NCI-H345 treated with DMSO at 0.1 percent for 48 hours (cell line): ENCODE measurements around the gene NCAM1.
A peak's percentile ranks its signal among the peaks of the same experiment; 100 is the strongest.

Experiments used
- DNase-seq: peaks from one replicate; lab custom pipeline; 2025; ENCODE audit not compliant: unreplicated experiment; lab: John Stamatoyannopoulos, UW

The NCAM1 gene

DNA sequence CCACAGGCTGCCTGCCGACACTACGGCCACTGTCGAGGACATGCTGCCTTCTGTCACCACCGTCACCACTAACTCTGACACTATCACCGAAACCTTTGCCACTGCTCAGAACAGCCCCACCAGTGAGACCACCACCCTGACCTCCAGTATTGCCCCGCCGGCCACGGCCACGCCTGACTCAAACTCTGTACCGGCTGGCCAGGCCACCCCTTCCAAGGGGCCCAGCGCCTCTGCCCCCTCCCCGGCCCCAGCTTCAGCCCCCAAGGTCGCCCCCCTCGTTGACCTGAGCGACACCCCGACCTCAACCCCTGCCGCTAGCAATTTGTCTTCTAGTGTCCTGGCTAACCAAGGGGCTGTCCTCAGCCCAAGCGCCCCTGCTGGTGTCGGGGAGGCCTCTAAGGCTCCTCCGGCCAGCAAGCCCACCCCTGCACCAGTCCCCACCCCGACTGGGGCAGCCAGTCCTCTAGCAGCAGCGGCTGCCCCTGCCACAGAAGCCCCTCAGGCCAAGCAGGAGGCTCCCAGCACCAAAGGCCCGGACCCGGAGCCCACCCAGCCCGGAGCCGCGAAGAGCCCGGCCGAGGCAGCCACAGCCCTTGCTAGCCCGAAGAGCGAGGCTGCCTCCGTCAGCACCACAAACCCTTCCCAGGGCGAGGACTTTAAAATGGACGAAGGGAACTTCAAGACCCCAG is 311.9 kb downstream of the NCAM1 start:
- DNase-seq = no peak

DNA sequence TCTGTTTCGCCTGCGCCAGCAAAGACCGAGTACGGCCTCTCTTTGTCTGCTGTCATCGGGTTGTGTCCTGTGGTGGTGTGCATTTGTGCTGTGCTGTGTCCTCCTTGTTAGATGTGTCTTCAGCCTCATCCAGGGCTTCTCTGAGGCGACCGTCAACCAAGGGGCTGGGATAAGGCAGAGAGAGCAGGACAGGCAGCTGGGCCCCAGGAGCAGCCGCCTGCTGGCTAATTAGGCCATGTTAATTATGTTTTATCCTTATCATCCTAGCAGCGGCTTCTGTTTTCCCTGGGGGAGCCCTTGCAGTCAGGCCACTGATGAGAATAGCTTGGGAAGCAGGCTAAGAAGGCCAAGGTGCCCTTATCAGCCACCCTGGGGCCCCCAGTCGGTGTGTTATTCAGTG is 312.5 kb downstream of the NCAM1 start:
- no peak for DNase-seq

- DNase-seq = no peak
Measured at GRCh38 chr11:113274713-113275582, 313.7 kb downstream of the NCAM1 start.

- no peak for DNase-seq
Measured at GRCh38 chr11:113275602-113276001, 314.4 kb downstream of the NCAM1 start.

DNA sequence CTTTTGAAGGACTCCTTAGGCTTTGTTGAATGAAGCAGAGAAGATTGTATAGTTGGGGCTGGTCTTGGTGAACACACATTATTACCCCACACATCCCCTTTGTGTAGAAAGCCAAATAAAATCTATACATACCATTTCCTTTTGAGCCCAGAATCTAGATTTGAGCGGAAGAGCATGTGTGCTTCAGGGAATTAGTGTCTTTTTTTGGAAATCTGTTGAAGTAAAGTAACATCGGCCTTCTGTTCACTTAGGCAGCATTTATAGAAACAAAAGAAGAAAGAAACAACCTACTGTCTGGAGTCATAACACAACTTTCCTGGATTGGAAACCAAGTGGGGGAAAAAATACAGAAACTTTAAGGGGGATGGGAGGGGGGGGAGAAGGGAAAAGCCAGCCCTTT is 315.2 kb downstream of the NCAM1 start:
- DNase-seq = no peak

DNA sequence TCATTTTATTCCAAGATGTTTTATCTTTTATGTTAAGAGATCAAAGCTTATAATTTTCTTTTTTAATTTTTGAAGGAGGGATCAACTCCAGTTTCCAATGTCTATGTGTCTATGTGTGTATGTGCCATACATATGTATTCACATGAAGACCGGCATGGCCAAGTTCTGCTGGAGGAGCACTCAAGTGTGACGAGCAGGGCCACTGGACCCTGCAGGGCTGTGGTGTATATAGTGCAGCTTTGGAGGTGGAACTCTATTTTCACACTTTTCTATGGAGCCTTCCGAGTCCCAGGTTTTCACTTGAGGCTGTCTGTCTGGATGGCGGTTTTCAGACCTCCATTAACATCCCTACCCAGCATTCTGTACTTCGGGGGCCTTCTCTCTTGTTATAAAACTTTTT is 316.7 kb downstream of the NCAM1 start:
- no peak for DNase-seq

GRCh38 chr11:113278481-113278880 is 317.3 kb downstream of the NCAM1 start:
- no peak for DNase-seq

DNA sequence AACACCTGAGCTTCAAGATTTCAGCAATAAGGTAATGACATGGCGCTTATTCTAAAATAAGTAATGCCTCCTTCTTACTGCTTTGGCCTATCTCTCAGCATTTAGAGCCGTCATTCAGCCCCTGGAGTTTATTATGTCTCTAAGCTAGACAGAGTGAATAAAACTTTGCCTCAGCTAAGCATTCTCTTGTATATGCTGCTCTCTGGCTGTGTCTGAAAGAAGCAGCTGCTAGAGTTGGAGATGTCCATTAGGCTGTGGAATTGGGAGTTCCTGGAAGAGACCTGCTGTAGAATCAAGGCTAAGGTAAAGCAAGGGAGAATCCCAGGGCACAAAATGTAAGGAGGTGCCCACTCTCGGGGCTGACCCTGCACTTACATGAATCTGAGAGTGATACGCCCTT is 317.7 kb downstream of the NCAM1 start:
- DNase-seq = no peak

DNA sequence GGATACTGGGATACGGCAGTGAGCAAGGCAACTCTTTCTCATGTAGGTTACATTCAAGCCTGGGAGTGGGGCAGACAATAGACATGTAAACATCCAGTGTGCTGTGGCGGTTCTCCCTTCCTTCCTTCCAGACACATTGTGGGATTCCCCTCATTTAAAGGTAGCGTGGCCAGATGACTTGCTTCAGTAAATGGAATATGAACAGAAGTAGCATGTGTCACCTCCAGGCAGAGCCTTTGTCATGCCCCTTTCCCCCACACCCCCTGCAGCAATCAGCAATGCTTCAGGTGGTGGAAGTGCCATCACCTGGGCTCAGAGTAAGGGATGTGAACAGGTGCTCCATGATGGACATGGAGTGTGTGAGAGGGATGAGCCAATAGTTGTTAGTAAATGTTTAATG is 318.4 kb downstream of the NCAM1 start:
- DNase-seq = no peak

- no peak for DNase-seq
Measured at GRCh38 chr11:113281052-113281725, 320.0 kb downstream of the NCAM1 start.

- no peak for DNase-seq
Measured at GRCh38 chr11:113282898-113283437, 321.7 kb downstream of the NCAM1 start.

GRCh38 chr11:113283881-113284280 is 322.7 kb downstream of the NCAM1 start:
- no peak for DNase-seq

DNA sequence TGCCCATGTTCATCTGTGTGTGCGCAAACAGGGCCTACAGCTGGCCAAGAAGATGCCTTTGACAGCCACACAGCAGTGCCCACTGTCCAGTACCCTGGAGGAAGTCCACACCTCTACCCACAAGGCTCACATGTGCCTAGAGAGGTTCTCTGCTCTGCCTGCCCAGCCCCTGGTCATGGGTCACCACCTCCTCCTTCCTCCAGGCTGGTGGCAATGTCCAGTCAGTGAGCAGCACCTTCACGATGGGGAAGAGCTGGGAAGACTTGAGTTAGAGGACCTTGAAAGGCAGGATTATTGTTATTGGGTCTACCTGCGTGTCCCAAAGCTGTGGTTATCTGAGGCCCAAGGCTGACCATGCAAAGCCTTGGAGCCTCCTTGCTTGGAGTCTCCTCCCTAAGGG is 324.8 kb downstream of the NCAM1 start:
- DNase-seq = no peak

- no peak for DNase-seq
Measured at GRCh38 chr11:113286509-113287497, 325.6 kb downstream of the NCAM1 start.

DNA sequence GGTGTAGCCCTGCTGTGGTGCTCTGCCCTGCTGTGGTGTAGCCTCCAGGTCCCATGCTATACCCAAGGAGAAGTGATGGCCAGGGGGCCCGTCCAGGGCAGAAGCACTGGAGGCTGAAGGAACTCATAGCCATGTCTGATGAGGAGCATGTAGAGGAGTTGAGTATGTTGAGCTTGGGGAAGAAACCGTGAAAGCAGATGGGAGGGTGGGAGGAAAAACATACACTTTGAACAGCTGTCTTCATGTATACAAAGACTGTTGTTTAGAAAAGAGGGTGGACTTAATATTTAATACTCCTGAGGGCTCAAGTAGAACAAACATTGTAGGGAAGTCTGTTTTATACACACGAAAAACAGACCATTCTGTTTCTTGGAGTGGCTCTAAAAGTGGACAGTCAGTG is 326.6 kb downstream of the NCAM1 start:
- DNase-seq = no peak

- DNase-seq = no peak
Measured at GRCh38 chr11:113288286-113288863, 327.2 kb downstream of the NCAM1 start.

DNA sequence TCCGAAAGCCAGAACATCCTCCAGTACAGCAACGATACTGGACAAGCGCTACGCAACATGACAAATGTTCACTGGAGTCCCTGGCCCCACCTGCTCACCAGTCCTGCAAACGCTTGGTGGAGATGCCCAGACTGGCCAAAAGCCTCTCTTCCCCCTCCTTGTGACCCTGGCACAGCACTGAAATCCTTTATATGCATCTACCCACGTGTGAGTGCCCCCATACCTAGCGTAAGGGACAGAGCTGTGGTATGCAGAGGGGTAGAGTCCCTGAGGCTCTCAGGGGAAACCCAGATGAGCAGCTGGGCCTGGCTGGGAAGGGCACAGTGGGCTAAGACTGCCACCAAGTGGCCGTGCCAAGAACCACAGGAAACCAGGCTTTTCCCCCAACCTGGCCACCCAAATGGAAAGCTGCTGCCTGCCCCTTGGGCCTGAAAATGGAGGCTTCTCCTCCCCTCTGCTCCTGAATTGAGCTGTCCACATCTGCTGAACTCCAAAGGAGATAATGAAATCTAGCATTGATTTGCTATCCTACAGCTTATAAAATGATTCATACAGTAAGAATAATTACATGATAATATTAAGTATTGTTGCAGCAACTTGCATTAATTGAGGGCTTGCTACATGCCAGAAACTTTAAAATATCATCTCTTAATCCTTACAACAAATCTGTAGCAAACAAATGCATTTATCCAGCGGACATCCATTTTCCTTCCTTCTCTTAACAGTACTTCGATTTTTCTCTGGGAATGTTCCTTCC is 328.4 kb downstream of the NCAM1 start:
- DNase-seq = peak; percentile 22

DNA sequence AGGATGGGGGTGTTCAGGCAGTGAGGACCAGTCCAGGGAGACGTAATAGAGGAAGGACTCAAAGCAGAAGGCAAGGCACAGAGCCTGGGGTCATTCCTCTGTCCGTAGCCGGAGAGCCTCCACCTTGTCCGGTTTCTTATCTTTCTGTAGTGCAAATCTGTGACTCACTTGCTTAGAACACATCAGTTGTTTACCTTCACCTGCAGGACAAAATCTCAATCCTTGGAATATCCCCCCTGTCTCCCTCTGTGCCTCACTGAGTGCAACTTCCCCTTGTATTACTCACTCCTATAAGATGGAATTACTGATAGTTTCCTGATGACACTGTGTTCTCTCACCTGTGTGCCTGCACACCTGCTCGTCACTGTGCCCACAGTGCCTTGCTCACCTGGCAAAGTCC is 332.7 kb downstream of the NCAM1 start:
- DNase-seq = no peak

DNA sequence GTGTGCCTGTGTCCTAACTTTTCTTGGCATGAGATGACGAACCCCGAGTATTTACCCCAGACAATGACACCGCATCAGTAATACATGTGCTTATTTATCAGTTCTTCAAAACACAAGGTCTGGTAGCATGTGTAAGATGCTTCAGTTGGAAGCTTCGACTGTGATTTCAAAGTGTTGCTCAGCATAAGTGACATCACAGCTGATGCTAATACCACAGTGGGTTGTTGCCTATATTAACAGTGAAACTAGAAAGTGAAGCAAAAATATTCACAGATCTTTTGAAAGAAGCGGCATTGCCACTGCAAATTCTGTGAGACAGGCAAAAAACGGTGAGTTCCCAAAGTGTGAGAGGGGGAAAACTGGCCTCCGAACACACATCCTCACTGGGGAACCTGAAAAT is 334.8 kb downstream of the NCAM1 start:
- DNase-seq = no peak
